Fibroblast of the aortic adventitia (primary cell): ENCODE results near the gene CLSTN2. TPM values are rescaled to one million over a fixed set of nuclear protein-coding genes. Genes with fewer than 3 reads are reported as not detected.

Experiments used
- DNase-seq: peaks from one replicate; pipeline ENCODE4 v3.0.0-alpha.2; 2010; ENCODE audit warnings: low read depth
- H3K4me3 ChIP-seq: 2 replicates; pipeline ENCODE4 v1.5.1; 2011; ENCODE audit warnings: low read depth, mild to moderate bottlenecking, control low read depth, low read length, moderate library complexity
- CTCF ChIP-seq: IDR thresholded peaks from 2 replicates; pipeline ENCODE4 v1.5.1; 2011; ENCODE audit warnings: mild to moderate bottlenecking, low read length, control low read depth, inconsistent platforms; ENCODE audit not compliant: insufficient read depth
- total RNA-seq: library from RNA; depleted of rRNA; stranded (reverse); fragments of >200 nt; gene quantifications from 2 replicates; pipeline ENCODE4 v1.2.3, GENCODE V29; 2012; ENCODE audit warnings: low replicate concordance

The CLSTN2 gene
- total RNA-seq, 1 donor = 3.2 TPM

- no peak for TF ChIP-seq CTCF
- no peak for DNase-seq
- no peak overlapping the region for H3K4me3 ChIP-seq
These were observed 268.5 kb downstream of the CLSTN2 start for GRCh38 chr3:140203510-140203909.

DNA sequence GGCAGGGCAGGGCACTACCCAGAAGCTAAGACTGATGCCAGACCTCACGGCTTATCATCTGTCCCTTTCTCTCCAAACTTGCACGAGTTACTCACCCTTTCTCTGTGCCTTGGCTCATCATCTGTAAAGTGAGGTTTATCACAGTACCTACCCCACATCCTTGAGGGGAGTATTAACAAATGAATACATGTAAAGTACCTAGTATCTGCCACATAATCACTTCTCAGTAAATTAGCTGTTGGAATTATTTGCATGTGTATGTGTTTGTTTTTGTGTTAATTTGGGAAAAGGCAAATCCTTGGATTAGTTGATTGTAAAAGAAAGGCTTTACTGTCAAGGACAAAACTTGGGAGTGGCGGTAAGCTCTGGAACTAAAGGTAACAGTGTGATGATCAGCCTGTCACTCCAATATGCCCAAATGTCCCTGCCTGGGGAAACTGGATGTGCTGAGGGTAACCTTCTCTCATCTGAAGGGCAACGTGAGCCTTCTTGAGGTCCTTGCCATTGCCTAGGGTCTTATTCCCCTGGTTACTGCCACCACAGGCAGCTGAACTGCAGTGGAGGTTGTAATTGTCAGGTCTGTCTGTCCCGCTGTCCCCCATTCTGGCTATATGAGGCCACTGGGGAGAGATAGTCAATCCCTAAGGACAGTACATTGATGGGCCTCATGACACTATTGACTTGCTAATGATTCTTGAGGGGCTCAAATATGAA, 269.4 kb downstream of the CLSTN2 start:
- no peak overlapping the region for H3K4me3 ChIP-seq
- TF ChIP-seq CTCF = no peak

GRCh38 chr3:140205598-140205997, 270.6 kb downstream of the CLSTN2 start:
- no peak for TF ChIP-seq CTCF
- no peak for DNase-seq
- H3K4me3 ChIP-seq = no peak overlapping the region

More for the DNA sequence above, 269.4 kb downstream of the CLSTN2 start:
- no peak for DNase-seq

DNA sequence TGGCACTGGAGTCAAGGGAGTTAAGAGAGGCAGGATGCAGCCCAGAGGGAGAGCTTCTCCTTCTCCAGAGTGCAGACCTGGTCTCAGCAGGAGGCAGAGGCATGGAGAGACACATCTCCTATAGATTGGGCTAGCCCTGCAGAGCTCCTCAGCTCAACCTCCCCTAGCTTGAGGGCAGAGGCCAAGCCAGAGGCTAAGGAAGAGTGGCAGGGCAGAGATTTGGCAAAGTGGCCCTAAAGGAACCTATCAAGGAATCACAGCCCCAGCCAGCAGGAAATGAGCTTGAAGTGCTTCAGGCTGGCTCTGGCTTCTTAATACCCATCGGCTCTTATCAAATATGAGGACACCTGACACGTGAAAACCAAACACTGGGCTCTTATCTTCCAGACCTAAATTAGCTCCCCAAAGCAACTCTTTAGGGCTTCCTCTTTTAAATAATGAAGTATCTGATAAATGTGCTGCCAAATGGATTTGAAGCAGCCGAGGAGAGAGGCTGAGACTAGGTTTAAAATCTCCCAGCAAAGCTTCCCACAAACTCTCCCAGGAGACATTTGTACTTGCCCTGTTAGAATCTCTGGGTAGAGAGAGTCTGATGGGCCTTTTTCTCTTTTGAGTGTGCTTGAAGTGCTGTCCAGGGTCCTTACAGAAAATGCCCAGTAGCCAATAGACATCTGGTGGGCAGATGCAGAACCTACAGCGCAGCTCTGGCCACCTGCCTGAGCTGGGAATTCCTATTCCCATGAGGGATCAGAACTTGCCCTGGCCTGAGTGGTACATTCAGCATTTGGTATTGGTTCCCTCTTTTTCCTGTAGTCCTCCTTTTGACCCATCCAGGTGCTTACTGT, 271.4 kb downstream of the CLSTN2 start:
- TF ChIP-seq CTCF = no peak
- H3K4me3 ChIP-seq = no peak overlapping the region
- DNase-seq = peak; percentile 27

- TF ChIP-seq CTCF = no peak
- DNase-seq = no peak
- no peak overlapping the region for H3K4me3 ChIP-seq
These were observed 272.6 kb downstream of the CLSTN2 start for GRCh38 chr3:140207541-140207940.

- no peak for DNase-seq
- no peak overlapping the region for H3K4me3 ChIP-seq
- peak; percentile 45 for TF ChIP-seq CTCF
These were observed 281.3 kb downstream of the CLSTN2 start for GRCh38 chr3:140216249-140216648.
